Right lung (tissue), 5 donors: ENCODE measurements around the gene ELFN1. TPM values are rescaled to one million over a fixed set of nuclear protein-coding genes. Genes with fewer than 3 reads are reported as not detected.

Source experiments
- DNase-seq, 2 donors: peaks; one replicate each; pipeline ENCODE4 v3.0.0-alpha.2; 2013
- polyA plus RNA-seq, 5 donors: library from polyadenylated mRNA; unstranded; fragments of 120-200 nt; gene quantifications; one replicate each; pipeline versions ENCODE4 v1.2.1 to v1.2.3, GENCODE V29; 2013; ENCODE audit warnings: inconsistent platforms in 1 of 5, low replicate concordance in 1 of 5; ENCODE audit not compliant: insufficient read length in 5 of 5, insufficient read depth in 1 of 5

Gene ELFN1
- polyA plus RNA-seq, 5 donors, result 1.6 to 4.3 (median 2.7) TPM

DNA sequence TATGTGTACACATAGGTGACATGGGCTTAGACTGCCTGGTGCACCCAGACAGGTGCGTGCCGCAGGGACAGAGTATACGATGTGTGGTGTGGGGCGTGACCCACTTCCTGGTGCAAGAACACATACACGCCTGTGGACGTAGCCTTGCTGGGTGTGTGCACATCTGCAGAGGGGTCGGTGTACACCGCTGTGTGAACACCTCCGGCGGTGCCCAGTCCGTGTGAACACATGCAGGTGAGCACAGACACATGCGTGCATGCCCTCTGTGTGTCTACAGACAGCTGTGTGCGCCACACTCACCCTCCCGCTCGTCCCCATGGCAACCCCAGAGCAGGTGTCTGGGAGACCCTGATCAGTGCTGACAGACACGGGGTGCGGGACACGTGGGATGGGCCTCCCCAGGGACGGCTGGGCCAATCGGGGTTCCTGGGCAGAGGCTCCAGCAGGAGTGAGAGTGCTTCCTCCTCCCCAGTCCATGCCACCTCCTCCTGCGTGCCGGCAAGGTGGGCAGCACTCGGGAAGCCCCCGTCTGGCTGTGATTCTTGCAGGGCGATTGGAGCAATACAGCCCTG lies 23.4 kb downstream of the ELFN1 start:
- no peak for DNase-seq

DNA sequence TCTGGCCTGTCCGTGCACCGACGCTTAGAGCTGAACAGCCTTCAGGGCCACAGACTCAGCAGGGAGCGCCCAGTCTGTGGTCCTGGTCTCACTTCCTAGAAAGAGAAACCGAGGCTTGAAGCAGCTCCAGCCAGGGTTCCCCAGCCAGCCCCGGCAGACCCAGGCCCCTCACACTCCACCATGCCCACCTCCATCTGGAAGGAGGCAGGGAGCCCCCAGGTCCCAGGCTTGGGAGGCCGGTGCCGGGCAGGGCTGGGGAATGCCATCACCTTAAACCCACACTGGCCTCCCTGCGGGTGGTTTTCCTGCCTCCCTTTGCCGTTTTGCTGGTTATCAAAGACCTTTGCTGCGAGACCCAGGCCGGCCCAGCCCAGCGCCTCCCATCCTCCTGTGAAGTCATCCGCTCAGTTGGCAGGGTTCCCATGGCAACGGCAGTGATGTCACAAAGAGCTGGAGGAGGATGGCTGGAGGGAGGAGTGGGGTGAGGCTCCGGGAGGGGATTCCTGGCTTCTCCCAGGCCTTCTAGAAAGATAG lies 24.0 kb downstream of the ELFN1 start:
- no peak for DNase-seq

GRCh38 chr7:1694611-1695511 lies 24.8 kb downstream of the ELFN1 start:
- no peak for DNase-seq

- no peak for DNase-seq
Measured at GRCh38 chr7:1695800-1696454, 25.9 kb downstream of the ELFN1 start.

GRCh38 chr7:1696671-1697498 lies 26.8 kb downstream of the ELFN1 start:
- no peak for DNase-seq

- no peak for DNase-seq
Measured at GRCh38 chr7:1697499-1698125, 27.5 kb downstream of the ELFN1 start.

DNA sequence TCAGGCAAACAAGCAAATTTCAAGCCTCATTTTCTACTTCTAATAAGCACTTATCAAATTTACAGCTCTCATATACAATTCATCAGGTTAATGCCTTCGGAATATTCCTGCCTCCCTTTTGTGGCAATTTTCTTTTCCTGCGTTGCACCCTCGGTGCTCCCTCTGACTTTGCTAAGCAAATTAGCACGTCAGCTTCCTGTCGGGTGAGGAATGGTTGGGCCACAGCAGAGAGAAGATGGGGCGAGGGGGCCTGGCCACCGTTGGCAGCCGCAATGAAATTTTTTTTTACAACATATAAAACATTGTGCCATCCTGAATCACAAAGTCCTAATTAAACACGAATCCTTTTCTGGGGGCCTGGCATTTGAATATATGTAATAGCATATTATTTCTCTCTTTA lies 28.1 kb downstream of the ELFN1 start:
- DNase-seq, result no peak

DNA sequence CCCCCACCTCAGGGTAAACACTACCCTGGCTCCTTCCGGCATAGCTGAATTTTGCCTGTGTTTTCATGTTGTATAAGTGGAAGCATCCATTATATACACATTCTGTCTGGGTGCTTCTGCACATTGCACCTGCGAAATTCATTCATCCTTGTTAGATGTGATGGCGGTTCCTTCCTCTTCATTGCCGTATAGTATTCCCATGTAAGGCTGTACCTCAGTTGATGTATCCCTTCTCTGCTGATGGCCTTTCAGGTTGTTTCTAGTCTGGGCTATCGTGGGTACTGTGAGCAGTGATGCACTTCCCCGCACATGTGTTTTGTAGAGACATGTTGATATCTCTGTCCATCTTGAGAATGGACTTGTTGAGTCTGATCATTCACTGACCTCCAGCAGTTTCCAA lies 28.9 kb downstream of the ELFN1 start:
- no peak for DNase-seq

GRCh38 chr7:1700086-1700485 lies 30.0 kb downstream of the ELFN1 start:
- no peak for DNase-seq

DNA sequence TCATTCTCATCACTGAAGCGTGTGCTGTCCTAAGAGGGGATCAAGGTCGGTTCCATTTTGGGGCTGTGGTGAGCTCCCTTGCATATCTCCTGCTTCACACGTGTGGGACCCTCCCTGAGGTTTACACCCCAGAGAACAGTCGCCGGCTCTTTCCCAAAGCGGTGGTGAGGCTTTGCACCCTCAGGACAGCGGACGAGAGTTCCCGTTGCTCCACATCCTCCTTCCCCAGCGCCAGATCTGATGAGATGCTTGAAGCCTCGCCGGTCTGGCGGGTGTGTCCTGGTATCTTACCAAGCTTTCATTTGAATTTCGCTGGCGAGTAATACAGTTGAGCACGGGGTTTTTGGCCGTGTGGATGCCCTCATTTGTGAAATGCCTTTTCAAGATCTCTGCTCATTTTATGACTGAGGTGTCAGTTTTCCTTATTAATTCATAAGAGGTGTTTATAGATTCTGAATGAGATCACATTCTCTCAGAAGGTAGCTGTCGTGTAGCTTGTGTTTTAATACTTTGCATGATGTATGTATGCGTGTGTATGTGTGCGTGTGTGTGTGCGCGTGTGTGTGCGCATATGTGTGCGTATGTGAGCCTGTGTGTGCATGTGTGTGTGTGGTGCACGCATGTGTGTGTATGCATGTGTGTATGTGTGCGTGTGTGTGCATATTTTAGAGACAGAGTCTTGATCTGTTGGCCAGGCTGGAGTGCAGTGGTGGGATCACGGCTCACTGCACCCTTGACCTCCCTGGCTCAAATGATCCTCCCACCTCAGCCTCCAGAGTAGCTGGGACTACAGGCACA lies 30.7 kb downstream of the ELFN1 start:
- DNase-seq, result no peak

- DNase-seq, result no peak
Measured at GRCh38 chr7:1702652-1703051, 32.6 kb downstream of the ELFN1 start.

- no peak for DNase-seq
Measured at GRCh38 chr7:1703441-1703840, 33.4 kb downstream of the ELFN1 start.

DNA sequence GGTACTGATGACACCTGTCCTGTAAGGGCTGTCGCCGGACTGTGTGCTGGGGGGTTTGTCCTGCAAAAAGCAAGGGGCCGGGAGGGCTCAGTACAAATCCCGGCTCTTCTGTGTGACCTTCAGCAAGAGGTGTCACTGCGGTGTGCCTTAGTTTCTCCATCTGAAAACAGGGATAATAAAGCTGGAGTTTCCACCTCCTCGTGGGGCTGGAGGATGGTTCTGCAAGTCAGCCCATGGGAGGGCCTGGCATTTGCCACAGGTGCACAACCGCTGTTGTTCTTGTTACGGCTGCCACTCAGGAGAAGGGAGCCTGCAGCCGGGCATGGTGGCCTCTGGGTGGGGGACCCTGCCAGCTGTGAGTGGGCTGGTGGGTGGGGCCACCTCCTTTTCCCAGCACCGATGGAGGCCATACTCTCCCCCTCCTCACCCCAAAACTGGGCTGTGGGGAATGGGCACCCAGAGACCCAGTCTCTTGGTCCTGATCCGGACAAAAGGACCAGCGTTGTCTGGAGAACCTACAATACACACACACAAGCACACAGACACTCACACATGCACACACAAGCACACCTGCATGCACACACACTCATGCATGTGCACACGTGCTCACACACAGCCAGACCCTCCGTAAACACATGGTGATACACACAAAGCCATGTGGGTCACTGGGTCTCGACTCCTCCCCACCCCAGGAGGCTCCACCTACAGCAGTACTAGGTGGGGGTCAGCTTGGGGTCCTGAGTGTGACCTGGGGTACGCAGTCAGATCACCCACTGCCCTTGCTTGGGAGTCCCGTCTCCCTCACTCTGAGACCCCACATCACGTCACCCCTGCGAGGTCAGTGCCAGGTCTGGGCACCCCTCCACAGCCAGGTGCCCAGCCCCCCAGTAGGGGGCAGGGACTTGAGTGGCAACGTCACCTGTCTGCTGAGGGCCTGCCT lies 34.1 kb downstream of the ELFN1 start:
- no peak for DNase-seq

DNA sequence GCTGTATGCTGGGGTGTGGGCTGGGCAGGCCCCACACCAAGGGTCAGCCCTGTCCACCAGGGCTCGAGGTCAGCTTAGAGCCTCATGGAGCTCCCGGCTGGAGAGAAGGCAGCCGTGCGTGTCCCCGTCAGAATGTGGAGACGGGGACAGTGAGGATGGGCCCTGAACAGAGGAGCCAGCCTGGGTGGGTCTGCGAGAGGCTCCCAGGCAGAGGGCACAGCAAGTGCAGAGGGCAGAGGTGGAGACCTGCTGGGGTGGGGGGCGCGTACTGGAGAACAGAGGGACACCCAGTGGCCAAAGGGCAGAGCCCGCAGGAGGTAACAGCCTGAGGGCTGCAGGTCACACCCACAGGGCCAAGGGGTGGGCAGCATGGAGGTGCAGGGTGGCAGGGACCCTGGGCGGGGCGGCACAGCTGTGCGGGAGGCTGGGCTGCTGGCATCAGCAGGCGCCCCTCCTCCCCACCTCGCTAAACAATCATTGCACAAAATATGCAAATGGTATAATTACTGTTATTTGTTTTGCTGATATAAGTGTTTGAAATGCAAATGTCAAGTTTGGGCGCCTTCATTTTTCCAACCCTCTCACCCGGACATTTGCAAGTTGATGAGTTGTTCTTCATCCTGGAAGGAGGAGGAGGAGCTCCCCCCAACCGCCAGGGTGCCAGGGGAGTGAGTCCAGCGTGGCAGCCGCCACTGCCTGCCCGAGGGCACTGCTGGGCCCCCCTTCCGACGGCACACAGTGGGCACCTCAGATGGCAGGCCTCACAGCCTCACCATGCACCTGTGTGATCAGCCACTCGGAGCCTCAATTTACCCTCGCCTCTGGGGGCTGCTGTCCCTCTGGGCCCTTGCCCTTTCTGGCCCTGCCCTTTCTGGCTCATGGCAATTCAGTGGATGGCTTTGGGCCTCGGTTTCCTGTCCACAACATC lies 35.0 kb downstream of the ELFN1 start:
- DNase-seq, result no peak

GRCh38 chr7:1705856-1706255 lies 35.8 kb downstream of the ELFN1 start:
- no peak for DNase-seq

- DNase-seq, result no peak
Measured at GRCh38 chr7:1706381-1706720, 36.3 kb downstream of the ELFN1 start.

DNA sequence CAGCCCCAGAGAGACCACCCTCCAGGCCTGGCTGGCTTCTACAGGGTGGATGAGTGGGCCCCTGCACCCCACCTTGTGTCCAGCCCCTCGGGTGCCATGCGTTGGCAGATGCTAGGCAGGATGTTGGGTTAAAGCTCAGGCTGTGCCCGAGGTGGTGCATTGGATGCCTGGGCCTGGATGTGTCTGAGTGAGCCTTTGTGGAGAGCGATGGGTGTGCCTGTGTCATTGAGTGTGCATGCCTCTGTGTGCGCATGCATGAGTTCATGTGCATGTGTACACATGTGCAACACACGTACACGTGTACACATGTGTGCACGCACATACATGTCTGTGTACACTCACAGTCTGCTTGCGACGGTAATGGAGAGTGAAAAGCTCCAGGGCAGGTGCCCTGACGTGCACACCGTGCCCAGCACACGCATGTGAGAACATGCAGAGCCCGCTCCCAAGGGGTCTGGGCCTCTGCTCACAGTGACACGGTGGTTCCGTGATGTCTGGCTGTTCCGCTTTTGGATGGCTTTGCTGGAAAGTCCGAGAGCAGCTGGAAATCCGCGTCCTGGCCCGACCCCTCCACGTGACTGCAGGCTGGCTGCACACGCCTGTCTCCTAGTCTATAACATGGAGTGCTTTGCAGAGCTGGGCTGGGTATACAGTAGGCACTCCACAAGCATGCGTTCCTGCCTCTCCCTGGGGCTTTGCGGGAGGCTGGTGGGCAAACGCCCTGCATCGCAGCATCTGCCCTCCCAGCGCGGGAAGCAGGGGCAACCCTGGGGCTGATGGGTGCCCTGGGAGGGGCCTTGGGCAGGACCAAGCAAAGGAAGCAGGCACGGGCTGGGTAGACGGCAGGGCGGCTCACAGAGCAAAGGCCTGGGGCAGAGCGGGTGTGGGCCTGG lies 36.9 kb downstream of the ELFN1 start:
- no peak for DNase-seq
